WERI-Rb-1 (cell line): Measurements from ENCODE around the gene TRIO.

Experiments used
- DNase-seq: peaks from one replicate; pipeline ENCODE4 v3.0.0-alpha.2; 2020
- H3K27ac ChIP-seq: fragments of 250-450 bp; sonication (Bioruptor Pico); 2 replicates; pipeline ENCODE4 v1.5.1; 2020; ENCODE audit warnings: mild to moderate bottlenecking, moderate library complexity
- H3K27me3 ChIP-seq: fragments of 250-450 bp; sonication (Bioruptor Pico); 2 replicates; pipeline ENCODE4 v1.5.1; 2021; ENCODE audit warnings: mild to moderate bottlenecking, low read depth, moderate library complexity; ENCODE audit not compliant: insufficient read depth, severe bottlenecking
- H3K36me3 ChIP-seq: fragments of 250-450 bp; sonication (Bioruptor Pico); 2 replicates; pipeline ENCODE4 v1.5.1; 2020; ENCODE audit warnings: mild to moderate bottlenecking, moderate library complexity
- H3K4me3 ChIP-seq: 2 replicates; pipeline ENCODE4 v1.5.1; 2011; ENCODE audit warnings: low read depth, mild to moderate bottlenecking, control low read depth, low read length
- H3K9me3 ChIP-seq: fragments of 250-450 bp; sonication (Bioruptor Pico); 2 replicates; pipeline ENCODE4 v1.5.1; 2021; ENCODE audit warnings: mild to moderate bottlenecking, moderate library complexity; ENCODE audit not compliant: severe bottlenecking
- CTCF ChIP-seq: IDR thresholded peaks from 2 replicates; pipeline ENCODE4 v1.5.1; 2011; ENCODE audit warnings: low read depth, mild to moderate bottlenecking, control low read depth, inconsistent platforms, low read length

The TRIO gene

GRCh38 chr5:14191325-14191724 lies 48.2 kb downstream of the TRIO start:
- H3K9me3 ChIP-seq, result no peaks in the 10 kb centered on the region
- no peak overlapping the region for H3K27ac ChIP-seq
- DNase-seq, result no peak
- TF ChIP-seq CTCF, result no peak
- H3K27me3 ChIP-seq, result no peaks in the 10 kb centered on the region
- H3K4me3 ChIP-seq, result no peak overlapping the region
- no peaks in the 10 kb centered on the region for H3K36me3 ChIP-seq

GRCh38 chr5:14193496-14193895 lies 50.4 kb downstream of the TRIO start:
- H3K4me3 ChIP-seq, result no peak overlapping the region
- H3K27me3 ChIP-seq, result no peaks in the 10 kb centered on the region
- no peaks in the 10 kb centered on the region for H3K9me3 ChIP-seq
- no peak for DNase-seq
- TF ChIP-seq CTCF, result no peak
- no peak overlapping the region for H3K27ac ChIP-seq
- H3K36me3 ChIP-seq, result no peaks in the 10 kb centered on the region

- DNase-seq, result no peak
- Histone ChIP-seq H3K27me3 (no peaks in the 10 kb centered on the region), H3K27ac (no peak overlapping the region), H3K4me3 (no peak overlapping the region), H3K36me3 (no peaks in the 10 kb centered on the region), H3K9me3 (no peaks in the 10 kb centered on the region)
- no peak for TF ChIP-seq CTCF
Measured at GRCh38 chr5:14195588-14195987, 52.4 kb downstream of the TRIO start.

GRCh38 chr5:14197056-14197455 lies 53.9 kb downstream of the TRIO start:
- DNase-seq, result no peak
- H3K36me3 ChIP-seq, result no peaks in the 10 kb centered on the region
- no peak overlapping the region for H3K27ac ChIP-seq
- TF ChIP-seq CTCF, result no peak
- no peaks in the 10 kb centered on the region for H3K27me3 ChIP-seq
- H3K9me3 ChIP-seq, result no peaks in the 10 kb centered on the region
- H3K4me3 ChIP-seq, result no peak overlapping the region

GRCh38 chr5:14199902-14200301 lies 56.8 kb downstream of the TRIO start:
- no peak overlapping the region for H3K4me3 ChIP-seq
- no peaks in the 10 kb centered on the region for H3K9me3 ChIP-seq
- H3K27me3 ChIP-seq, result no peaks in the 10 kb centered on the region
- TF ChIP-seq CTCF, result no peak
- H3K27ac ChIP-seq, result no peak overlapping the region
- DNase-seq, result no peak
- no peaks in the 10 kb centered on the region for H3K36me3 ChIP-seq

GRCh38 chr5:14200312-14200990 lies 57.3 kb downstream of the TRIO start:
- DNase-seq, result no peak
- H3K9me3 ChIP-seq, result no peaks in the 10 kb centered on the region
- TF ChIP-seq CTCF, result no peak
- H3K36me3 ChIP-seq, result no peaks in the 10 kb centered on the region
- no peak overlapping the region for H3K27ac ChIP-seq
- no peak overlapping the region for H3K4me3 ChIP-seq
- no peaks in the 10 kb centered on the region for H3K27me3 ChIP-seq
